OCI-LY1 (cell line): ENCODE measurements around the gene CRYL1.

Experiments
- H2AFZ ChIP-seq: fragments of 200-600 bp; sonication (generic), shearing (Covaris generic); 2 replicates; pipeline ENCODE4 v1.6.0; 2014; ENCODE audit warnings: antibody characterized with exemption, mild to moderate bottlenecking, low read length
- H3F3A ChIP-seq: fragments of 200-600 bp; sonication (generic), shearing (Covaris generic); 2 replicates; pipeline ENCODE4 v1.6.0; 2014; ENCODE audit warnings: mild to moderate bottlenecking, antibody characterized with exemption, low read length, moderate library complexity; ENCODE audit not compliant: insufficient read depth
- H3K27ac ChIP-seq: fragments of 200-600 bp; sonication (generic); 2 replicates; pipeline ENCODE4 v1.5.1; 2014; ENCODE audit warnings: low read length, mixed run types, mild to moderate bottlenecking, low read depth; ENCODE audit not compliant: poor library complexity, severe bottlenecking
- H3K27me3 ChIP-seq: fragments of 200-600 bp; sonication (generic); 2 replicates; pipeline ENCODE4 v1.6.0; 2014; ENCODE audit warnings: antibody characterized with exemption, mild to moderate bottlenecking, low read length, moderate library complexity; ENCODE audit not compliant: insufficient read depth
- H3K36me3 ChIP-seq: fragments of 200-600 bp; sonication (generic); 2 replicates; pipeline ENCODE4 v1.6.1; 2014; ENCODE audit warnings: mild to moderate bottlenecking, antibody characterized with exemption, low read length, moderate library complexity, mixed read lengths; ENCODE audit not compliant: insufficient read depth
- H3K4me1 ChIP-seq: fragments of 200-600 bp; sonication (generic); 2 replicates; pipeline ENCODE4 v1.5.1; 2014; ENCODE audit warnings: mild to moderate bottlenecking, low read length, moderate library complexity; ENCODE audit not compliant: insufficient read depth, severe bottlenecking
- H3K4me2 ChIP-seq: fragments of 200-600 bp; sonication (generic), shearing (Covaris generic); 2 replicates; pipeline ENCODE4 v1.6.1; 2014; ENCODE audit warnings: low read length
- H3K4me3 ChIP-seq: fragments of 200-600 bp; sonication (generic); 2 replicates; pipeline ENCODE4 v1.5.1; 2014; ENCODE audit warnings: low read length, low read depth, mild to moderate bottlenecking, mixed read lengths; ENCODE audit not compliant: poor library complexity, severe bottlenecking
- H3K79me2 ChIP-seq: fragments of 200-600 bp; shearing (Covaris generic); 2 replicates; pipeline ENCODE4 v1.6.1; 2016; ENCODE audit warnings: mixed run types, low read length, mixed read lengths; ENCODE audit not compliant: insufficient read depth
- H3K9ac ChIP-seq: fragments of 200-600 bp; sonication (generic), shearing (Covaris generic); 2 replicates; pipeline ENCODE4 v1.6.1; 2014; ENCODE audit warnings: mild to moderate bottlenecking, low read length, mixed read lengths
- H3K9me2 ChIP-seq: fragments of 200-600 bp; sonication (generic), shearing (Covaris generic); 2 replicates; pipeline ENCODE4 v1.6.1; 2014; ENCODE audit warnings: low read depth, mild to moderate bottlenecking, low read length, mixed read lengths
- H3K9me3 ChIP-seq: fragments of 200-600 bp; shearing (Covaris generic); 2 replicates; pipeline ENCODE4 v1.6.1; 2014; ENCODE audit warnings: low read length, mixed read lengths
- H4K20me1 ChIP-seq: fragments of 200-600 bp; sonication (generic), shearing (Covaris generic); 2 replicates; pipeline ENCODE4 v1.6.0; 2016; ENCODE audit warnings: mild to moderate bottlenecking, low read length; ENCODE audit not compliant: insufficient read depth
- EZH2 ChIP-seq: fragments of 200-600 bp; sonication (generic), shearing (Covaris generic); IDR thresholded peaks from 2 replicates; pipeline ENCODE4 v1.8.0; 2017; ENCODE audit warnings: borderline replicate concordance, mixed run types, mild to moderate bottlenecking, antibody characterized with exemption, low read length, moderate library complexity, mixed read lengths
- TF ChIP-seq, protein P1 (sequence below): fragments of 200-600 bp; sonication (generic), shearing (Covaris generic); IDR thresholded peaks from 2 replicates; pipeline ENCODE4 v1.5.1; 2017; ENCODE audit warnings: mild to moderate bottlenecking, antibody characterized with exemption, low read length, moderate library complexity, mixed read lengths

CRYL1 gene

DNA sequence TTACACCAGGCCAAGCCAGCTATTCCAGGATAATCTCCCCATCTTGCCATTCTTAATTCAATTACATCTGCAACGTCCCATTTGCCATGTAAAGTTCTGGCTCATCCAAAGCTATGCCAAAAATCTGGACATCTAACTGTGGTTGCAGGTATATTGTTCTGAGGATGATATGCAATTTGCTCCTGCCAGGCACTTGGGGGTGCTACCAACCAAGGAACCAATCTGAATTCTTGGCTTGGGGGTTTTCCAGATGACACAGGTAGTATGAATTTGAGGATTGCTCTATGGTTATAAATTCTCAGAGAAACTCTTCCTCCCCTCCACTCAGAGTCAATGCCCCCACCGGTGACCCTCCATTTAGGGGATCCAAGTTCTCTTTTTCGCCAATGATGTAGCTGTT, 33.0 kb downstream of the CRYL1 start:
- H3K36me3 ChIP-seq: no peaks in the 10 kb centered on the region
- H3K4me1 ChIP-seq: no peaks in the 10 kb centered on the region
- H4K20me1 ChIP-seq: no peaks in the 10 kb centered on the region
- no peak overlapping the region for H3K27ac ChIP-seq
- no peaks in the 10 kb centered on the region for H3F3A ChIP-seq
- TF ChIP-seq, protein P1, sequence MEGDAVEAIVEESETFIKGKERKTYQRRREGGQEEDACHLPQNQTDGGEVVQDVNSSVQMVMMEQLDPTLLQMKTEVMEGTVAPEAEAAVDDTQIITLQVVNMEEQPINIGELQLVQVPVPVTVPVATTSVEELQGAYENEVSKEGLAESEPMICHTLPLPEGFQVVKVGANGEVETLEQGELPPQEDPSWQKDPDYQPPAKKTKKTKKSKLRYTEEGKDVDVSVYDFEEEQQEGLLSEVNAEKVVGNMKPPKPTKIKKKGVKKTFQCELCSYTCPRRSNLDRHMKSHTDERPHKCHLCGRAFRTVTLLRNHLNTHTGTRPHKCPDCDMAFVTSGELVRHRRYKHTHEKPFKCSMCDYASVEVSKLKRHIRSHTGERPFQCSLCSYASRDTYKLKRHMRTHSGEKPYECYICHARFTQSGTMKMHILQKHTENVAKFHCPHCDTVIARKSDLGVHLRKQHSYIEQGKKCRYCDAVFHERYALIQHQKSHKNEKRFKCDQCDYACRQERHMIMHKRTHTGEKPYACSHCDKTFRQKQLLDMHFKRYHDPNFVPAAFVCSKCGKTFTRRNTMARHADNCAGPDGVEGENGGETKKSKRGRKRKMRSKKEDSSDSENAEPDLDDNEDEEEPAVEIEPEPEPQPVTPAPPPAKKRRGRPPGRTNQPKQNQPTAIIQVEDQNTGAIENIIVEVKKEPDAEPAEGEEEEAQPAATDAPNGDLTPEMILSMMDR: peak; percentile 81
- no peak for TF ChIP-seq EZH2
- no peaks in the 10 kb centered on the region for H3K9me3 ChIP-seq
- H3K4me2 ChIP-seq: no peak overlapping the region
- no peak overlapping the region for H3K9ac ChIP-seq
- no peaks in the 10 kb centered on the region for H3K79me2 ChIP-seq
- no peak overlapping the region for H2AFZ ChIP-seq
- no peaks in the 10 kb centered on the region for H3K27me3 ChIP-seq
- H3K9me2 ChIP-seq: no peaks in the 10 kb centered on the region
- no peak overlapping the region for H3K4me3 ChIP-seq

DNA sequence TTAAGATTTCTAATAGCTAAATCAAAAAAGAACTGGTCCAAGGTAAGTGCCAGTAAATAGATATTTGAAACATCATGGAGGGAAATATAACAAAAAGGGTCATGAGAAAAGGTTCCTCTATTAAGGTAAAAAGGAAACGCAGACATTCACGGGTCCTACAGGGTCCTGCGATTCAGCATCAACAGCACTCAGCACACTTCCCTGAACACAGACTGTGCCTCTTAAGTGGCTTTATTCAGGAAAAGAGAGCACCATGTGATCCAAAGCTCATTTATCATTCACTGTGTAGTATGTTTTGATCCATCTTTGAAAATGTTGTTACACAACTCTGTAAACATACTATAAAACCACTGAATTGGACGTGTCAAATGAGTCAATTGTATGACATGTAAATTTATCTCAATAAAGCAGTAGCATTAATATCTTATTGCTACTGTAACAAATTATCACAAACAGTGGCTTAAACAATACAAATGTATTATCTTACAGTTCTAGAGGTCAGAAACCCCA, 33.7 kb downstream of the CRYL1 start:
- Histone ChIP-seq H3K36me3 (no peaks in the 10 kb centered on the region), H3K4me3 (no peak overlapping the region), H3K9me3 (no peaks in the 10 kb centered on the region), H3K79me2 (no peaks in the 10 kb centered on the region), H3K4me2 (no peak overlapping the region), H3K4me1 (no peaks in the 10 kb centered on the region), H4K20me1 (no peaks in the 10 kb centered on the region), H3K9ac (no peak overlapping the region), H3K9me2 (no peaks in the 10 kb centered on the region), H3K27ac (no peak overlapping the region), H3F3A (no peaks in the 10 kb centered on the region), H3K27me3 (no peaks in the 10 kb centered on the region), H2AFZ (no peak overlapping the region)
- TF ChIP-seq EZH2: no peak
- TF ChIP-seq, protein P1: no peak

DNA sequence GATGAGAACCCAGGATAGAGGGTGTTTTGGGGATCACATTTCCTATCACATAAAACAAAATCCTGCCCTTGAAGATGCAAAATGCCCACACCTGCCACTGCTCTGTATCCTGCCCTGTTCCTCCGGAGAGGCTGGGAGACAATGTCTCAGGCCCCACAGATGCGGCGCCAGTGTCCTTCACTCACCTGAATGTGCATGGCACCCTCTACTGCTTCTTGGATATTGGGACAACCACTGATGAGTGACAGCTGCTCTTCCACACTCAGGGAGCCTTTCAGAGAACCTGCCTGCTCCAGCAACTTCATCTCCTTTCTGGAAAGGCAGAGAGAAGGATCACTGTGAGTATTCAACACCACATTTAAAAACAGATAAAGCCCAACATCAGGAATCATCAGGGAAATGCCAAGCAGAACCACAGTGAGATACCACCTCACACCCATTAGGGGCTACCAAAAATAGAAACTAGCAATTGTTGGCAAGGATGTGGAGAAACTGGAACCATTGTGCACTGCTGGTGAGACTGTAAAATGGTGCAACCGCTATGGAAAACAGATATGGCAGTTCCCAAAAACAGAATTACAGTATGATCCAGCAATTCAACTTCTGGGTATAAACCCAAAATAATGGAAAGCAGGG, 36.4 kb downstream of the CRYL1 start:
- no peak overlapping the region for H3K4me3 ChIP-seq
- H4K20me1 ChIP-seq: no peaks in the 10 kb centered on the region
- no peak overlapping the region for H2AFZ ChIP-seq
- no peaks in the 10 kb centered on the region for H3K4me1 ChIP-seq
- H3K36me3 ChIP-seq: no peaks in the 10 kb centered on the region
- no peaks in the 10 kb centered on the region for H3K27me3 ChIP-seq
- no peaks in the 10 kb centered on the region for H3F3A ChIP-seq
- no peaks in the 10 kb centered on the region for H3K9me2 ChIP-seq
- H3K79me2 ChIP-seq: no peaks in the 10 kb centered on the region
- TF ChIP-seq, protein P1: no peak
- no peak for TF ChIP-seq EZH2
- no peak overlapping the region for H3K27ac ChIP-seq
- no peak overlapping the region for H3K9ac ChIP-seq
- H3K9me3 ChIP-seq: no peaks in the 10 kb centered on the region
- H3K4me2 ChIP-seq: no peak overlapping the region
